ENCODE data around the gene UFSP1.
"Not testable (repeated sequence)": the region's sequence is repeated elsewhere in the genome, so short reads cannot be mapped to it uniquely, and the experiment has no call there.

UFSP1 gene

GRCh38 chr7:100888988-100889750 is at the start of gene UFSP1:
Gene UFSP1, minus strand, starts transcription at chr7:100889715. Its CDS starts 444 bp downstream, at chr7:100889271.
- no peak for DNase-seq

GRCh38 chr7:100936167-100936566 is 46.7 kb upstream of the UFSP1 start:
- DNase-seq = not testable (repeated sequence)

- DNase-seq = not testable (repeated sequence)
Measured at GRCh38 chr7:100935381-100935780, 45.9 kb upstream of the UFSP1 start.

GRCh38 chr7:100933734-100934133 is 44.2 kb upstream of the UFSP1 start:
- DNase-seq = no peak

GRCh38 chr7:100929808-100930174 is 40.3 kb upstream of the UFSP1 start:
- DNase-seq = no peak

GRCh38 chr7:100923616-100924015 is 34.1 kb upstream of the UFSP1 start:
- DNase-seq = not testable (repeated sequence)

GRCh38 chr7:100921039-100921438 is 31.5 kb upstream of the UFSP1 start:
- no peak for DNase-seq

GRCh38 chr7:100919779-100920437 is 30.4 kb upstream of the UFSP1 start:
- not testable (repeated sequence) for DNase-seq

- not testable (repeated sequence) for DNase-seq
Measured at GRCh38 chr7:100919335-100919734, 29.8 kb upstream of the UFSP1 start.

- no peak for DNase-seq
Measured at GRCh38 chr7:100914879-100915447, 25.4 kb upstream of the UFSP1 start.

- no peak for DNase-seq
Measured at GRCh38 chr7:100914208-100914878, 24.8 kb upstream of the UFSP1 start.

- no peak for DNase-seq
Measured at GRCh38 chr7:100911484-100911883, 22.0 kb upstream of the UFSP1 start.

GRCh38 chr7:100910443-100910842 is 20.9 kb upstream of the UFSP1 start:
- not testable (repeated sequence) for DNase-seq

GRCh38 chr7:100908512-100908911 is 19.0 kb upstream of the UFSP1 start:
- no peak for DNase-seq

GRCh38 chr7:100902638-100903037 is 13.1 kb upstream of the UFSP1 start:
- DNase-seq = no peak

- no peak for DNase-seq
Measured at GRCh38 chr7:100901921-100902332, 12.4 kb upstream of the UFSP1 start.

- no peak for DNase-seq
Measured at GRCh38 chr7:100900978-100901377, 11.5 kb upstream of the UFSP1 start.

- DNase-seq = no peak
Measured at GRCh38 chr7:100899432-100899831, 9.9 kb upstream of the UFSP1 start.

- no peak for DNase-seq
Measured at GRCh38 chr7:100897772-100898454, 8.4 kb upstream of the UFSP1 start.

- DNase-seq = peak; percentile 62 to 76
Measured at GRCh38 chr7:100896732-100897608, 7.5 kb upstream of the UFSP1 start.

GRCh38 chr7:100895956-100896731 is 6.6 kb upstream of the UFSP1 start:
- peak in 1 of 2 donors; percentile 48 for DNase-seq
